ENCODE results near the gene ADRA2B.

ADRA2B gene

GRCh38 chr2:96103761-96104486, 12.4 kb downstream of the ADRA2B start:
- TF ChIP-seq SIN3A (IDR thresholded peaks at IDR 0.05; ENCODE audit: borderline replicate concordance, insufficient read depth, low read length), result no peak
- TF ChIP-seq TAF1 (IDR thresholded peaks at IDR 0.05; ENCODE audit: borderline replicate concordance, insufficient read depth, low read length), result no peak
- TF ChIP-seq FOXP2 (optimal IDR thresholded peaks at IDR 0.05; ENCODE audit: borderline replicate concordance, extremely low read depth, extremely low read length, insufficient read depth), result no peak
- no peak for TF ChIP-seq REST (IDR thresholded peaks at IDR 0.05; ENCODE audit: insufficient read depth in 1 of 2, low read depth in 2 of 2, low read length in 2 of 2)
- no peak for TF ChIP-seq POLR2AphosphoS5 (IDR thresholded peaks at IDR 0.05; ENCODE audit: low read depth, low read length)

GRCh38 chr2:96103187-96103601, 13.2 kb downstream of the ADRA2B start:
- TF ChIP-seq POLR2AphosphoS5 (IDR thresholded peaks at IDR 0.05; ENCODE audit: low read depth, low read length) (no peak), TAF1 (IDR thresholded peaks at IDR 0.05; ENCODE audit: borderline replicate concordance, insufficient read depth, low read length) (no peak), REST (IDR thresholded peaks at IDR 0.05; ENCODE audit: insufficient read depth in 1 of 2, low read depth in 2 of 2, low read length in 2 of 2) (no peak), FOXP2 (optimal IDR thresholded peaks at IDR 0.05; ENCODE audit: borderline replicate concordance, extremely low read depth, extremely low read length, insufficient read depth) (no peak), SIN3A (IDR thresholded peaks at IDR 0.05; ENCODE audit: borderline replicate concordance, insufficient read depth, low read length) (no peak)

- TF ChIP-seq SIN3A (IDR thresholded peaks at IDR 0.05; ENCODE audit: borderline replicate concordance, insufficient read depth, low read length) (no peak), POLR2AphosphoS5 (IDR thresholded peaks at IDR 0.05; ENCODE audit: low read depth, low read length) (no peak), FOXP2 (optimal IDR thresholded peaks at IDR 0.05; ENCODE audit: borderline replicate concordance, extremely low read depth, extremely low read length, insufficient read depth) (no peak), TAF1 (IDR thresholded peaks at IDR 0.05; ENCODE audit: borderline replicate concordance, insufficient read depth, low read length) (no peak), REST (IDR thresholded peaks at IDR 0.05; ENCODE audit: insufficient read depth in 1 of 2, low read depth in 2 of 2, low read length in 2 of 2) (no peak)
Observed at GRCh38 chr2:96102596-96103186, 13.7 kb downstream of the ADRA2B start.

- TF ChIP-seq POLR2AphosphoS5 (IDR thresholded peaks at IDR 0.05; ENCODE audit: low read depth, low read length) (no peak), FOXP2 (optimal IDR thresholded peaks at IDR 0.05; ENCODE audit: borderline replicate concordance, extremely low read depth, extremely low read length, insufficient read depth) (no peak), SIN3A (IDR thresholded peaks at IDR 0.05; ENCODE audit: borderline replicate concordance, insufficient read depth, low read length) (no peak), TAF1 (IDR thresholded peaks at IDR 0.05; ENCODE audit: borderline replicate concordance, insufficient read depth, low read length) (no peak), REST (IDR thresholded peaks at IDR 0.05; ENCODE audit: insufficient read depth in 1 of 2, low read depth in 2 of 2, low read length in 2 of 2) (no peak)
Observed at GRCh38 chr2:96100893-96101304, 15.5 kb downstream of the ADRA2B start.

Measured in PFSK-1 (cell line).